Activated CD8-positive, alpha-beta T cell treated with anti-CD3 and anti-CD28 coated beads for 36 hours (primary cell): Measurements from ENCODE around the gene DLG2. TPM values are rescaled to one million over a fixed set of nuclear protein-coding genes. Genes with fewer than 3 reads are reported as not detected.

ENCODE experiments used
- ATAC-seq: fragments of 200-7000 bp; cut with Tn5 transposase; one replicate; pipeline ENCODE4 v1.10.0; 2021; ENCODE audit warnings: mild to moderate bottlenecking, moderate library complexity
- CTCF ChIA-PET: fragments of 350-600 bp; sonication (Branson Sonifier 250); formaldehyde crosslinking; loops from one replicate; lab custom pipeline; 2021; ENCODE audit warnings: antibody characterized with exemption; lab: Charles Lee
- POLR2A ChIA-PET: fragments of 350-600 bp; sonication (Branson Sonifier 250); formaldehyde crosslinking; loops from one replicate; lab custom pipeline; 2021; ENCODE audit warnings: antibody characterized with exemption; lab: Charles Lee
- DNase-seq: peaks from one replicate; pipeline ENCODE4 v3.0.0-alpha.2; 2020
- H3K27ac Mint-ChIP-seq: one replicate; pipeline ENCODE4 v1.8.0; 2021; ENCODE audit warnings: mild to moderate bottlenecking, mixed read lengths
- H3K27me3 Mint-ChIP-seq: one replicate; pipeline ENCODE4 v1.8.0; 2021; ENCODE audit warnings: mixed read lengths
- H3K36me3 Mint-ChIP-seq: one replicate; pipeline ENCODE4 v1.8.0; 2021; ENCODE audit warnings: low read depth, mixed read lengths
- H3K4me1 Mint-ChIP-seq: one replicate; pipeline ENCODE4 v1.8.0; 2021; ENCODE audit warnings: low read depth, mixed read lengths
- H3K4me3 Mint-ChIP-seq: one replicate; pipeline ENCODE4 v1.8.0; 2021; ENCODE audit warnings: mild to moderate bottlenecking, moderate library complexity, mixed read lengths
- H3K9me3 Mint-ChIP-seq: one replicate; pipeline ENCODE4 v1.8.0; 2021; ENCODE audit warnings: mixed read lengths
- CTCF ChIP-seq: fragments of 200-600 bp; IDR thresholded peaks from one replicate; pipeline ENCODE4 v1.8.0; 2022; ENCODE audit warnings: antibody characterized with exemption, mild to moderate bottlenecking
- intact Hi-C: fragments of 100-400 bp; cut with micrococcal nuclease; formaldehyde crosslinking; loops from one replicate; pipeline ENCODE4 v1.10.0; 2022
- total RNA-seq, 2 experiments: library from RNA; stranded (reverse); gene quantifications; one replicate each; pipeline ENCODE4 v1.2.3, GENCODE V29; 2021

Gene DLG2
- total RNA-seq, 2 experiments from 2014 or later, result 2.2 to 2.6 TPM

GRCh38 chr11:83766932-83767331 lies 1860.2 kb downstream of the DLG2 start:
- Mint-ChIP-seq H3K36me3 (no peaks in the 10 kb centered on the region), H3K9me3 (no peaks in the 10 kb centered on the region), H3K27ac (no peak overlapping the region), H3K4me3 (no peak overlapping the region), H3K4me1 (no peaks in the 10 kb centered on the region), H3K27me3 (peaks cover 2% of the 10 kb centered on the region)
- intact Hi-C loops, result no loop called here
- ChIA-PET POLR2A (no interaction called here), CTCF (no interaction called here)
- ATAC-seq (no peak), DNase-seq (no peak)
- TF ChIP-seq CTCF, result no peak

GRCh38 chr11:83764643-83765042 lies 1862.5 kb downstream of the DLG2 start:
- Mint-ChIP-seq H3K27ac (no peak overlapping the region), H3K36me3 (no peaks in the 10 kb centered on the region), H3K9me3 (no peaks in the 10 kb centered on the region), H3K27me3 (peaks cover 2% of the 10 kb centered on the region), H3K4me3 (no peak overlapping the region), H3K4me1 (no peaks in the 10 kb centered on the region)
- no peak for DNase-seq
- CTCF ChIA-PET, result no interaction called here
- TF ChIP-seq CTCF, result no peak
- POLR2A ChIA-PET, result no interaction called here
- ATAC-seq, result no peak
- intact Hi-C loops, result no loop called here

GRCh38 chr11:83760932-83761331 lies 1866.2 kb downstream of the DLG2 start:
- H3K27ac Mint-ChIP-seq, result no peak overlapping the region
- ChIA-PET POLR2A (no interaction called here), CTCF (no interaction called here)
- no peaks in the 10 kb centered on the region for H3K36me3 Mint-ChIP-seq
- H3K27me3 Mint-ChIP-seq, result peaks cover 2% of the 10 kb centered on the region
- ATAC-seq (no peak), DNase-seq (no peak)
- intact Hi-C loops, result no loop called here
- no peaks in the 10 kb centered on the region for H3K4me1 Mint-ChIP-seq
- no peaks in the 10 kb centered on the region for H3K9me3 Mint-ChIP-seq
- H3K4me3 Mint-ChIP-seq, result no peak overlapping the region
- TF ChIP-seq CTCF, result no peak

GRCh38 chr11:83759148-83759547 lies 1868.0 kb downstream of the DLG2 start:
- no peaks in the 10 kb centered on the region for H3K4me1 Mint-ChIP-seq
- POLR2A ChIA-PET, result no interaction called here
- intact Hi-C loops, result no loop called here
- CTCF ChIA-PET, result no interaction called here
- ATAC-seq (no peak), DNase-seq (no peak)
- TF ChIP-seq CTCF, result no peak
- no peak overlapping the region for H3K4me3 Mint-ChIP-seq
- no peak overlapping the region for H3K27ac Mint-ChIP-seq
- H3K27me3 Mint-ChIP-seq, result peaks cover 2% of the 10 kb centered on the region
- H3K9me3 Mint-ChIP-seq, result no peaks in the 10 kb centered on the region
- no peaks in the 10 kb centered on the region for H3K36me3 Mint-ChIP-seq

GRCh38 chr11:83751041-83751440 lies 1876.1 kb downstream of the DLG2 start:
- no peak for DNase-seq
- no peak for TF ChIP-seq CTCF
- Mint-ChIP-seq H3K27ac (no peak overlapping the region), H3K27me3 (peaks cover 7% of the 10 kb centered on the region), H3K36me3 (no peaks in the 10 kb centered on the region), H3K4me3 (no peak overlapping the region), H3K9me3 (no peaks in the 10 kb centered on the region), H3K4me1 (no peaks in the 10 kb centered on the region)
- ATAC-seq, result no peak
- ChIA-PET POLR2A (no interaction called here), CTCF (no interaction called here)
- intact Hi-C loops, result no loop called here
